H1 (cell line): Measurements from ENCODE around the gene NCCRP1. TPM values are rescaled to one million over a fixed set of nuclear protein-coding genes. Genes with fewer than 3 reads are reported as not detected.

ENCODE experiments used
- CTCF ChIA-PET: fragments of 300-600 bp; sonication (Branson Sonifier 250); formaldehyde crosslinking; loops from one replicate; lab custom pipeline; 2021; ENCODE audit not compliant: partially characterized antibody; lab: Charles Lee
- POLR2A ChIA-PET: fragments of 300-600 bp; sonication (Branson Sonifier 250); formaldehyde crosslinking; loops from one replicate; lab custom pipeline; 2021; ENCODE audit warnings: inconsistent platforms; ENCODE audit not compliant: partially characterized antibody; lab: Charles Lee
- DNase-seq, 2 experiments: peaks; one replicate each; pipeline versions ENCODE4 v3.0.0 to v3.0.0-alpha.2; 2010 to 2022; ENCODE audit warnings: low spot score in 2 of 2, low read depth in 1 of 2, mixed read lengths in 1 of 2
- FAIRE-seq: peaks from 2 replicates; lab custom pipeline; 2011; peaks lifted over from hg19 to GRCh38; lab: Jason Lieb, UNC
- H2AFZ ChIP-seq: 2 replicates; pipeline ENCODE4 v1.8.1; 2012; ENCODE audit warnings: low read length, inconsistent platforms
- H2AK5ac ChIP-seq: 2 replicates; pipeline ENCODE4 v1.6.1; 2013; ENCODE audit warnings: low read depth, low read length
- H2BK120ac ChIP-seq: replicated peaks from 2 replicates; pipeline ENCODE3; 2013; ENCODE audit warnings: low read depth, low read length, inconsistent platforms
- H2BK12ac ChIP-seq: 2 replicates; pipeline ENCODE4 v1.6.1; 2013; ENCODE audit warnings: low read depth, low read length
- H2BK15ac ChIP-seq: 2 replicates; pipeline ENCODE4 v1.6.1; 2013; ENCODE audit warnings: low read length
- H2BK20ac ChIP-seq: 2 replicates; pipeline ENCODE4 v1.6.1; 2013; ENCODE audit warnings: low read length
- H2BK5ac ChIP-seq: 2 replicates; pipeline ENCODE4 v1.6.1; 2013; ENCODE audit warnings: low read depth, low read length
- H3K14ac ChIP-seq: 2 replicates; pipeline ENCODE4 v1.6.1; 2013; ENCODE audit warnings: inconsistent platforms; ENCODE audit not compliant: insufficient read length
- H3K18ac ChIP-seq: 2 replicates; pipeline ENCODE4 v1.6.1; 2013; ENCODE audit warnings: low read length; ENCODE audit errors: extremely low read depth
- H3K23ac ChIP-seq: 2 replicates; pipeline ENCODE4 v1.6.1; 2013; ENCODE audit warnings: inconsistent platforms; ENCODE audit not compliant: insufficient read length
- H3K23me2 ChIP-seq: 2 replicates; pipeline ENCODE4 v1.6.1; 2013; ENCODE audit warnings: low read depth, low read length
- H3K27ac ChIP-seq: 2 replicates; pipeline ENCODE4 v1.6.1; 2011; ENCODE audit warnings: low read depth, low read length, inconsistent platforms
- H3K27me3 ChIP-seq, 4 experiments: replicated peaks in 1 of 4; 1 replicate in 1 of 4; 2 replicates in 3 of 4; pipeline versions ENCODE4 v1.6.1 to v1.8.1; 2011 to 2013; ENCODE audit warnings: low read length in 3 of 4, mild to moderate bottlenecking in 3 of 4, inconsistent platforms in 2 of 4, mixed read lengths in 2 of 4, moderate library complexity in 1 of 4; ENCODE audit not compliant: control insufficient read depth in 3 of 4, insufficient read depth in 3 of 4; ENCODE audit errors: extremely low read depth in 1 of 4
- H3K36me3 ChIP-seq, 4 experiments: 2 replicates each; pipeline versions ENCODE4 v1.6.1 to v1.8.1; 2011 to 2013; ENCODE audit warnings: mild to moderate bottlenecking in 4 of 4, low read length in 3 of 4, moderate library complexity in 2 of 4, control low read depth in 1 of 4, inconsistent platforms in 1 of 4; ENCODE audit not compliant: insufficient read depth in 4 of 4, control insufficient read depth in 2 of 4
- H3K4ac ChIP-seq: replicated peaks from 2 replicates; pipeline ENCODE3; 2013; ENCODE audit warnings: low read length, low read depth, mixed read lengths, inconsistent platforms; ENCODE audit not compliant: insufficient read length
- H3K4me1 ChIP-seq, 4 experiments: replicated peaks in 1 of 4; 1 replicate in 1 of 4; 2 replicates in 3 of 4; pipeline versions ENCODE4 v1.6.1 to v1.8.1; 2011 to 2013; ENCODE audit warnings: low read length in 3 of 4, inconsistent platforms in 2 of 4, mixed read lengths in 1 of 4; ENCODE audit not compliant: insufficient read depth in 4 of 4, control insufficient read depth in 3 of 4
- H3K4me2 ChIP-seq, 2 experiments: 2 replicates each; pipeline versions ENCODE4 v1.6.1 to v1.8.1; 2011 to 2013; ENCODE audit warnings: low read depth in 2 of 2, low read length in 2 of 2, control low read depth in 1 of 2, inconsistent platforms in 1 of 2, mild to moderate bottlenecking in 1 of 2; ENCODE audit not compliant: insufficient read depth in 1 of 2
- H3K4me3 ChIP-seq, 4 experiments: fragments of 200-600, 300-600 bp in 1 of 4; sonication (generic), shearing (Covaris generic), sonication (Bioruptor Twin) in 1 of 4; 2 replicates each; pipeline versions ENCODE4 v1.5.1 to v1.8.1; 2011 to 2016; ENCODE audit warnings: low read length in 4 of 4, low read depth in 3 of 4, control low read depth in 2 of 4, inconsistent platforms in 2 of 4, mild to moderate bottlenecking in 2 of 4, mixed read lengths in 1 of 4, moderate library complexity in 1 of 4; ENCODE audit not compliant: insufficient read depth in 2 of 4; ENCODE audit errors: extremely low read depth in 1 of 4
- H3K56ac ChIP-seq: replicated peaks from 2 replicates; pipeline ENCODE3; 2013; ENCODE audit warnings: low read depth, mild to moderate bottlenecking, mixed read lengths, low read length, inconsistent platforms; ENCODE audit not compliant: insufficient read length
- H3K79me1 ChIP-seq: 2 replicates; pipeline ENCODE4 v1.6.1; 2013; ENCODE audit warnings: low read depth, low read length, control low read depth
- H3K79me2 ChIP-seq, 2 experiments: 2 replicates each; pipeline versions ENCODE4 v1.6.1 to v1.8.1; 2012 to 2013; ENCODE audit warnings: low read length in 2 of 2, mild to moderate bottlenecking in 2 of 2, inconsistent platforms in 1 of 2; ENCODE audit not compliant: insufficient read depth in 2 of 2, control insufficient read depth in 1 of 2
- H3K9ac ChIP-seq, 4 experiments: replicated peaks in 1 of 4; 1 replicate in 1 of 4; 2 replicates in 3 of 4; pipeline versions ENCODE4 v1.6.1 to v1.8.1; 2011 to 2013; ENCODE audit warnings: low read depth in 3 of 4, low read length in 3 of 4, control low read depth in 2 of 4, mild to moderate bottlenecking in 2 of 4, moderate library complexity in 2 of 4, inconsistent platforms in 1 of 4; ENCODE audit errors: extremely low read depth in 1 of 4
- H3K9me3 ChIP-seq, 2 experiments: 2 replicates each; pipeline versions ENCODE4 v1.6.1 to v1.8.1; 2012 to 2013; ENCODE audit warnings: mild to moderate bottlenecking in 2 of 2, moderate library complexity in 2 of 2, control low read depth in 1 of 2, inconsistent platforms in 1 of 2, low read depth in 1 of 2, low read length in 1 of 2, mixed read lengths in 1 of 2; ENCODE audit not compliant: insufficient read depth in 2 of 2
- H4K20me1 ChIP-seq, 2 experiments: replicated peaks in 1 of 2; 2 replicates each; pipeline versions ENCODE3 to v1.8.1; 2011 to 2013; ENCODE audit warnings: inconsistent platforms in 2 of 2, low read length in 2 of 2, mild to moderate bottlenecking in 1 of 2; ENCODE audit not compliant: insufficient read depth in 2 of 2, control insufficient read depth in 1 of 2
- H4K5ac ChIP-seq: 2 replicates; pipeline ENCODE4 v1.6.1; 2013; ENCODE audit warnings: low read length, low read depth, mixed read lengths, inconsistent platforms; ENCODE audit not compliant: insufficient read length
- H4K8ac ChIP-seq: 2 replicates; pipeline ENCODE4 v1.8.0; 2013; ENCODE audit warnings: mild to moderate bottlenecking, moderate library complexity, low read length, inconsistent platforms; ENCODE audit not compliant: insufficient read depth; ENCODE audit errors: extremely low read depth
- H4K91ac ChIP-seq: replicated peaks from 2 replicates; pipeline ENCODE3; 2013; ENCODE audit warnings: low read length, mixed read lengths, inconsistent platforms; ENCODE audit not compliant: insufficient read length
- ATF3 ChIP-seq: IDR thresholded peaks from 2 replicates; pipeline ENCODE4 v1.6.1; 2011; ENCODE audit warnings: low read depth, mild to moderate bottlenecking, low read length; ENCODE audit not compliant: insufficient read depth
- BACH1 ChIP-seq: IDR thresholded peaks from 2 replicates; pipeline ENCODE4 v1.6.1; 2012; ENCODE audit warnings: low read length, improper control_type of control experiment
- BCL11A ChIP-seq, 2 experiments: IDR thresholded peaks; one replicate each; pipeline ENCODE4 v1.6.1; 2011; ENCODE audit warnings: low read depth in 2 of 2, low read length in 2 of 2, mild to moderate bottlenecking in 2 of 2
- CBX8 ChIP-seq: fragments of 300-800, 300-1000 bp; sonication (generic); IDR thresholded peaks from 2 replicates; pipeline ENCODE4 v1.7.1; 2016; ENCODE audit warnings: low read depth, low read length, borderline replicate concordance
- CTBP2 ChIP-seq: IDR thresholded peaks from 2 replicates; pipeline ENCODE4 v1.7.0; 2011; ENCODE audit warnings: borderline replicate concordance, mild to moderate bottlenecking, moderate library complexity, mixed read lengths, low read length; ENCODE audit not compliant: insufficient read depth, insufficient read length
- EGR1 ChIP-seq: IDR thresholded peaks from 2 replicates; pipeline ENCODE4 v1.6.1; 2011; ENCODE audit warnings: low read depth, low read length, borderline replicate concordance
- GABPA ChIP-seq: IDR thresholded peaks from 2 replicates; pipeline ENCODE4 v1.6.1; 2011; ENCODE audit warnings: mild to moderate bottlenecking, low read length, moderate library complexity, borderline replicate concordance; ENCODE audit not compliant: insufficient read depth
- KDM1A ChIP-seq: fragments of 200-600, 300-600 bp; sonication (generic); IDR thresholded peaks from 2 replicates; pipeline ENCODE4 v1.7.1; 2016; ENCODE audit warnings: mild to moderate bottlenecking, low read length, borderline replicate concordance
- POU5F1 ChIP-seq: IDR thresholded peaks from 2 replicates; pipeline ENCODE4 v1.6.1; 2011; ENCODE audit warnings: low read depth, mild to moderate bottlenecking, low read length, moderate library complexity
- RBBP5 ChIP-seq: IDR thresholded peaks from 2 replicates; pipeline ENCODE4 v1.7.1; 2012; ENCODE audit warnings: low read depth, mild to moderate bottlenecking, inconsistent platforms, low read length, moderate library complexity, borderline replicate concordance
- SAP30 ChIP-seq: fragments of 300-600 bp; sonication (generic); IDR thresholded peaks from 2 replicates; pipeline ENCODE4 v1.7.1; 2012; ENCODE audit warnings: low read length, moderate library complexity, mild to moderate bottlenecking, inconsistent platforms; ENCODE audit not compliant: insufficient read depth, insufficient replicate concordance
- WGBS, 2 experiments: shearing (Covaris generic) in 1 of 2; methylation state at CpG; one replicate each; pipeline versions ENCODE4 v1.1.6 to v1.1.7; 2013 to 2015; ENCODE audit warnings: low lambda C conversion rate in 2 of 2, mixed read lengths in 2 of 2, inconsistent platforms in 1 of 2, low coverage in 1 of 2, missing lambda C conversion rate in 1 of 2; ENCODE audit not compliant: insufficient replicate concordance in 2 of 2, insufficient coverage in 1 of 2, insufficient read length in 1 of 2; ENCODE audit errors: extremely low coverage in 1 of 2, missing lambda C conversion rate in 1 of 2; 5-methylcytosine and 5-hydroxymethylcytosine counted together
- polyA plus RNA-seq, 7 experiments: library from polyadenylated mRNA; depleted of rRNA in 3 of 7; stranded (reverse) in 5 of 7; unstranded in 2 of 7; fragments of >200 nt in 5 of 7; fragments of 200-250 nt in 2 of 7; gene quantifications; 1 replicate in 5 of 7; 2 replicates in 1 of 7; 4 replicates in 1 of 7; pipeline versions ENCODE4 v1.2.1 to v1.2.3, GENCODE V29; 2011 to 2013; ENCODE audit warnings: missing spikeins in 2 of 7, mixed read lengths in 2 of 7
- total RNA-seq: library from RNA; stranded (reverse); fragmentation: NEBNext Ultra II Directional; extraction: Animal tissue kit (Norgen Biotek cat#: 25700); gene quantifications from 2 replicates; pipeline ENCODE4 v1.2.1, GENCODE V29; 2021

NCCRP1 gene
- total and polyA plus RNA-seq, 2 of the 8 experiments (the other 6 are each of a cell fraction or from before 2014, with no cell fraction given) = 2.8 to 7.9 TPM

- Histone ChIP-seq H3K23ac (no peak overlapping the region), H3K79me1 (peaks cover 31% of the 10 kb centered on the region), H3K9me3 (no peaks in the 10 kb centered on the region), H2AFZ (no peak overlapping the region), H3K27me3 (peaks cover 0 to 1% (median 0%) of the 10 kb centered on the region in 4 experiments; a peak in 1 of 7 replicates), H2BK120ac (no peak overlapping the region), H3K36me3 (no peaks in the 10 kb centered on the region; a peak in 2 of 8 replicates), H2BK12ac (no peak overlapping the region), H3K56ac (no peak overlapping the region), H2AK5ac (peak overlapping the region; percentile 75; the same call in 1 of the 2 replicates), H3K4ac (no peak overlapping the region), H2BK5ac (peak overlapping the region; percentile 73), H3K4me1 (peaks cover 0 to 15% (median 6%) of the 10 kb centered on the region in 4 experiments; a peak in 6 of 7 replicates), H2BK15ac (no peak overlapping the region), H3K23me2 (peaks cover 3% of the 10 kb centered on the region; the same call in 1 of the 2 replicates), H4K91ac (no peak overlapping the region), H3K18ac (no peak overlapping the region; the same call in 1 of the 2 replicates), H4K5ac (no peak overlapping the region), H3K27ac (no peak overlapping the region), H4K20me1 (peaks cover 13 to 38% of the 10 kb centered on the region in 2 experiments), H3K4me2 (no peak overlapping the region), H2BK20ac (no peak overlapping the region), H3K4me3 (no peak overlapping the region), H3K9ac (no peak overlapping the region), H3K79me2 (peaks cover 0 to 42% of the 10 kb centered on the region in 2 experiments; a peak in 1 of 4 replicates), H4K8ac (no peak overlapping the region), H3K14ac (no peak overlapping the region)
- ChIA-PET POLR2A (interaction anchor here (1.9 kb wide), 1 partner anchor 35 kb away, joined by 4 read pairs; the partner anchor contains the start of gene PAK4), CTCF (no interaction called here)
- no peak for FAIRE-seq
- DNase-seq = no peak
- WGBS, 2 experiments = 88% methylated on average over 21 of the region's 21 CpGs; no CpG with 5 or more reads in 1 of the 2 experiments
- no peak for TF ChIP-seq BCL11A (IDR thresholded peaks at IDR 0.05; ENCODE audit: low read depth in 2 of 2, low read length in 2 of 2)
- no peak for TF ChIP-seq CBX8
- TF ChIP-seq CTBP2 = no peak
- TF ChIP-seq RBBP5 = no peak
- no peak for TF ChIP-seq SAP30
- no peak for TF ChIP-seq BACH1
- TF ChIP-seq KDM1A = no peak
- TF ChIP-seq ATF3 = no peak
- no peak for TF ChIP-seq POU5F1
- no peak for TF ChIP-seq GABPA
- no peak for TF ChIP-seq EGR1
These were observed 35.7 kb upstream of the NCCRP1 start for GRCh38 chr19:39160889-39161672.
